RPMI8226 (cell line): ENCODE data around the gene AUTS2.

ENCODE experiments used
- DNase-seq: peaks from one replicate; pipeline ENCODE4 v3.0.0-alpha.2; 2015

AUTS2 gene

DNA sequence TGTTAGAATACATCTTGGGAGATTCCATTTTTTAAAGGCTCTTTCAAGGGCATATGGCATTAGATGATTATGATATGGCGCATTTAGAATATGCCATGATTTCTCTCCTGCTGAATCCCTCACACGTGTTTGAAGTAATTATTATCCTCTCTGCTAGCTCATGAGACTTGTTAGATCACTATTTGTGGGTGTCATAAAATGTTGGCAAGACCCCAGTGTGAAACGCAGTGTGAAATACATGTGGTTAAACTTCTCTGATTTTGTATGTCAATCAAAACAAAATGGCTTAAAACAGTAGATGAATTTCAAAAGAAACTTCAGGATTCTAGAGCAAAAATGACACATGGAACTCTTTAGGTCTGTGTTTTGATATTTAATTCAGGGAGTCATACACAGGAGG lies 560.8 kb downstream of the AUTS2 start:
- no peak for DNase-seq

DNA sequence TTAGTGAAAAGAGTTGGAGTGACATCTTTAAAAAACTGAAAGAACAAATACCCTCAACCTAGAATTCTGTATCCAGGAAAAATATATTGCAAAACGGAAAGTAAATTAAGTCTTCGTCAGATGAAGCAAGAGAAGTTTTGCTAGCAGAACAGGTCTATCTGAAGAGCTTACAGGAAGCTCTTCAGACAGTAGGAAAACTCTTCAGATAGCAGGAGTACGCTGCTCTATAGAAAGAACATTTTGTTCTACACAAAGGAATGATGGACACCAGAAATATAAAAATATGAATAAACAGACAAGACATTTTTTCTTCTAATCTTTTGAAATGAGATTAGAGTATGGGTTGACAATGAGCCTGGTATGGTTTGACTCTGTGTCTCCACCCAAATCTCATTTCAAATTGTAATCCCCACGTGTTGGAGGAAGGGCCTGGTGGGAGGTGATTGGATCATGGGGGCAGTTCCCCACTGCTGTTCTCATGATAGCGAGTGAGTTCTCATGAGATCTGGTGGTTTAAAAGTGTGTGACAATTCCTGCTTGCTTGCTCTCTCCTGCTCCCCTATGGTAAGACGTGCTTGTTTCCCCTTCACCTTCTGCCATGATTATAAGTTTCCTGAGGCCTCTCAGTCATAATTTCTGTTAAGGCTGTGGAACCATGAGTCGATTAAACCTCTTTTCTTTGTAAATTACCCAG lies 567.3 kb downstream of the AUTS2 start:
- DNase-seq: no peak

DNA sequence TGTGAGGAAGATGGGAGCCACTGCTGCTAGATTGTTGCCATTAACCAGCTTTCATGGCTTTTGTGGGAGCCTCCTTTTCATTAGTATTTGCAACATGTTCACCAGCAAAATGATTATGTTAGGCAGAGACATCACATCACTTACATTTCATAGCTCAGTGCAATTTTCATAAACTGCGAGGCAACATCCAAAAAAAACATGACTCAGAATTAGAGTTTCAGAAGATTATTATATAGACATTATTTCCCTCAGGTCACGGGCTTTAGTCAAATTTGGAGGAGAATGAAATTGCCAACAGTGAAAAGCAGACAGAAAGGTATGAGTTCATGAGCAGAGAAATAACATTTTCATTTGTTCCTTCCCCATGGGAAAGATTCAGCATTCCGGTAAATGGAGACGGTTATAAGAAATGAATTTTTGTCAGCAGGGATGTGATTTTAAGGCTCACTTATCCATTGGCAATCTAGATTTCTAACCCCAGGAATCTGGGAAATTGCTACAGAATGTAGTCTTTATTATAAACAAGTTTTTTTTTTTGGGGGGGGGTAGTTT lies 573.2 kb downstream of the AUTS2 start:
- DNase-seq: no peak

DNA sequence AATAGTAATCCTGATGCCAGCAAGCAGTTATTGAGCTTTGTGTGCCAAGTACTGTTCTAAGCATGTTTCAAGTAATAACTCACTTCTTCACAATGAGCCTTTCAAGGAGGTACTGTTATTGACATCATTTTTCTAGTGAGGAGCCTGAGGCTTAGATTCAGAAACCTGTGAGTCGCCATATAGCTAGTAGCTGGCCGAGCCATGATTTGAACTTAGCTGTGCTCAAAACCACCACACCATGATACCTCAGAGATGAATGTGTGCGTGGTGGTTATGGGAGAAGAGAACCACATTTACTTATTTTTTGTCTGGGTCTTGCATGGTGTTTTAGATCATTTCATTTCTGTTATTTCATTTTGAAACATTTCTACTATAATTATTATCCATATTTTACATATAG lies 578.9 kb downstream of the AUTS2 start:
- no peak for DNase-seq

DNA sequence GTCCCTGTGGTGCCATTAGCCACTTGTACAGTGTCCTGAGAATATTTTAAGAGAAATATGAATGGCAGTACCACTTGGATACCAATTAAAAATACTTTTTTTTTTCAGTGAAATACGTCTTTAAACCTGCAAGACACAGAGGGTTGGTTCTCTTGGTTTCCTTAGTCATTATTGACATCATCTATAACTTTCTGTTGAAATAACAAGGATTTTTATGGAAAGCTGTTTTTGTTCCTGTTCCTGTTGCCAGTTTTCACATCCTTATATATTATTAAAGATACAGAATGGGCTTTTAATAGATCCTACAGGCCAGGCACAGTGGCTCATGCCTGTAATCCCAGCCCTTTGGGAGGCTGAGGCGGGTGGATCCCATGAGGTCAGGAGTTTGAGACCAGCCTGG lies 579.9 kb downstream of the AUTS2 start:
- DNase-seq: no peak

DNA sequence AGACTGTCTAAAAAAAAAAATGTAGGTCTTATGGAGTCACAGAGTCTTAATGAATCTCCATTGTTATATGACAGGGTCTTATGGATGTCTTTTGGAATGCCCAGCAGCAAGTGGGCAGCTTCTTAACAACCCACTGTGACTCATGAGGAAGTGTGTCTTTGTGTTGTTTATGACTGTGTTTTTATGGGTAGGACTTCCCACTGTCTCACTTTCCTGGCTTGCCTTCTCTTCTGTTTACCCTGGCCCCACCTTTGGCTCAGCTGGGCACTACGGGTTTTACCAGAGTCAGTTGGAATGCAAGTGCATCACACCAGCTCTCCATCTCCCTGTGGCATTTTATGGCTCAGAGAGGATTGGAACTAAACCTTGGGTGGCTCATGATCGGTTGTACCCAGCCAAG lies 580.5 kb downstream of the AUTS2 start:
- no peak for DNase-seq

DNA sequence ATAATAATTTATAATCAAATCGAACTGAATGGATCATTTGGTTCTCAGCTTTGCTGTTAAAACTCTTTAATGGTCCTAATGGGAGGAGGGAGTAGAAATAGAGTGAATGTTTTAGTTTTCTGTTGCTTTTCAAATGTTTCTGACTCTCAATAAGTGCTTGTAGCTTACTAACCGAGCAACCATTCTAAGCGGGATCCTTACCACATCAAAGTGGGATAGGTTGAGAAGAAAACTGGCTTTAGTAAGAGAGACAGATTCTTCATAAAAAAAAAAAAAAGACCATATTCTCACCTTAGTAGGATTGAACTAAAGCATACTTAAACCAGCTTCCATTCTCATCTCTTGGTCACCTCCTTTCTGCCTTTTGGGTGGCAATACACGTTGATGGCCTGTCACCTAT lies 584.2 kb downstream of the AUTS2 start:
- no peak for DNase-seq

DNA sequence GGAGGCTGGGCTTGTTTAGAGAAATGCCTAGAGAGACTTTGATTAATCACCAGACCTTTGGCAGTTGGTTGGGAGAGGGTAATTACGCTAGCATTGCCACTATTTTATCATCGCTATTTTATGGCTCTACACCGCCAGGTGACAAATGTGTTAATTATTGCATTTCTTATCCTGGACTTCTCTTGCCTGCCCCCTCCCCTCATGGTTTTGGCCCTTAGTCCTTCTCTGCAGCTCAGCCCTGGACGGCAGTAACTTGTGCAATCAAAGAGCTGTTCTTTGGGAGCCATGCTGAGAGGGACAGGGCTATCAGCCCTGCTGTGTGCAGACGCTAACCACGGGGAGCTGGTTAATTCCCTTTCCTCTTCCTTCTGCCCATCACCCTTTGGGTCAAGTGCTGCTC lies 585.0 kb downstream of the AUTS2 start:
- DNase-seq: no peak

DNA sequence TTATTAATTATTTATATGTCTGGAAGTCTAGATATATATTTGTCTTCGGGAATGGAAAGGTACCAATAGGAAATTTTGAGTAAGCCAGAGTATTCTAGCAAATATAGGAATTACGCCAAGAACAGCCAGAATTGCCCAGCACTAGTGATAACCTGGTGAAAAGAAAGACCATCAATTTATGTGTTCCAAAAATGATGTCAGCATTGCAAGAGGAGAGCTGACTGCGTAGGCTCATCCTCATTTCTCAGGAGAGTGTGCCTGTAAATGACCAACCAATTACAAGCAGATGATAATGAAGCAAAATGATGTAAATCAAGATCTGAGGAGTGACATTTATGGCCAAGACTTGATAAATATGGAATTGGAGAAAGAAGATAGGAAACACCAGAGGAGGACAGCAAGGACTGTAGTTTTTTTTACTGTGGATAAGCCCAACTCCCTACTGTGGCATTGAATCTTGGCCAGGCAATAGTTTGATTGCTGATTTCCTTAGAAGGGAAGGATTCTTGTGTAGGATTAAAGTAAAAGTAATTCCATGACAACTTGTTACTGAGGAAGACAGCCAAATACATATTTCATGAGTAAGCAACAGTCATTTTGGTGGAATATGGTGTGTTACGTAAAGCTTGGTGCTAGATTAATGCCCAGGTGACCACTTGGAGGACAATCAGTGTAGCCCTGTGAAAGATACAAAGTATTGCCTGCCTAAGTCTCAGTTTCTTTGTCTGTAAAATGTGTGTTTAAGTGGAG lies 590.8 kb downstream of the AUTS2 start:
- no peak for DNase-seq

DNA sequence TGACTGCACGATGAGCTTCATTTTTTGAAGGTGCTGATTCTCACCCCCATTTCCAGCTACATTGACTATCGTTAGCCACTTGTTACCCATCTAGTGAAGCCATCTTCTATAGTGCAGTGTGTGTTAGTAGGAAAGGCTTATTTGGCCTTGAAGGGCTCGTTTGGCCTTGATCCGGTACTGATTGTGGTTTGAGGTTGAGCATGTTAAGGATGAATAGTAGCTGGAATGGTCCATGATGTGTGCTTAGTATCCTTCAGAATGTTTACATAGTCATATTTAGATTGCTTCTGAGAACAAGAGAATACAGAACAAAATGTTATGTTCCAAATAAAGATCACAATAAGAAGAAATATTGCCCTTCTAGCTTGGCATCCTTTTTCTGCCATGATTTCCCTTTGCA lies 591.5 kb downstream of the AUTS2 start:
- no peak for DNase-seq

DNA sequence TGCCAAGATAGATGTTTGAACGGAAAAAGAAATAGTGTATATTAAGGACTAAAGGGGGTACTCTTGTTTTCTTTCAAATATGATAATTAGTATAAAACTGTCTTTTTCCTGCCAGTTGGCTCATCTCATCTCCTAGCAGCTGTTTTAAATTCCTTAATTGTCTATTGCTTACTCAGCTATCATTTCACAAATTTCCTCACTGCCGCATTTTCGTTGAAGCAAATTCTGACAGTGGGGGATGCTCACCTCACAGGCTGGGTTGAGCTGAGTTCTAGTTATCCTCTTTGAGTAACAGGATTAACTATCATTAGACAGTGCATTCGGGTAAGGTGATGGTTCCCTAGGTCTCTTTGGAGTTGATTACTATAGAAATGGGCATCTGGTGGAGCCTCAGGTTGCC lies 592.0 kb downstream of the AUTS2 start:
- DNase-seq: no peak

DNA sequence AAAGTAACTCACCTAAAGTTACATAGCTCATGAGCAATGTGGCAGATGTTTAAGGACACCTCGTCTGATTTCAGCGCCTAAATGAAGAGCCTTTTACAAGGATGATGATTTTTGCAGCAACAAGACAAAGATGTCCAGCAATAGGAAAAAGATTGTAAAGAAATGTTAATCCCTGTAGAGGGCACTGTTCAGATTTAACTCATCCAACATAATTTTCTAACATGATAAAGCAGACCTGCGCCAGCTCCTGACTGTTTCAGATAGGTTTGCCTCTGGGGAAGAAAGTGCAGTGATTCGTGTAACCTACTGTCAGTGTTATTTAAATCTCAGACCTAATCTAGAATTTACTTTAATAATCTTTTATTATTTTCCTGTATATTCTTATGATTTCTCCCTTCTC lies 595.2 kb downstream of the AUTS2 start:
- no peak for DNase-seq

DNA sequence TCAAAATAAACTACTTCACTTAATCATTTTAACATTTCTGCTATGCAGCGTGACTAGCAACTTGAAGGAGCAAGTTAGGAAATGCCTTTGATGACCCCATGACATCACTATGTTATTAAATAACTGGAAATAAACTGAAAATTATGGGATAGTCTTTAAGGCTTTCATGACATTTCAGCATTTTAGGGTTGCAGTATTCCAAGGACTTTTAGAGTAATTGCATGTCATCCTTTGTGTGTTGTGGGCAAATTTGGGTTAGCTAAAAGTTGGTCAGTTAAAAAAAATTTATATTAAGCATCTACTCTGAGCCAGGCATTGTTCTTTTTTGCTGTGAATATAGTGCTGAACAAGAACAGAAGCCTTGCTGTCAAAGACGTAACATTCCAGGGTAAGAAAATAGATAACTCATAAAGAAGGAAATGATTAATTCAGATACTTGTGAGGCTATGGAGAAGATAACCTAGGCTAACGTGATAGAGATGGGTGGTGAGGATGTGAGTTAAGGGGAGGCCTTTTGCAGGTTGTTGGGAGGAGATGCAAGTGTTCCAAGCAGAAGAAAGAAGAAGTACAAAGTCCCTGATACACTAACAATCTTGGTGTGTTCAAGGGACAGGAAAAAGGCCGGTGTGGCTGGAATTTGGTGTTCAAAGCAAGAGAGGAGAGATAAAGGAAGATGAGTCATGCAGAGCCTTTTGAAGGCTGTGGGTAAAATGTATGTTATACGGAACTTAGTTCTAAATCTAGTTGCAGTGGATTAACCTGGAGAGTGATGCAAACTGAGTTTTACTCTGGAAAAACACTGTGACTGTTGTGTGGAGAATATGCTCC lies 610.2 kb downstream of the AUTS2 start:
- no peak for DNase-seq

DNA sequence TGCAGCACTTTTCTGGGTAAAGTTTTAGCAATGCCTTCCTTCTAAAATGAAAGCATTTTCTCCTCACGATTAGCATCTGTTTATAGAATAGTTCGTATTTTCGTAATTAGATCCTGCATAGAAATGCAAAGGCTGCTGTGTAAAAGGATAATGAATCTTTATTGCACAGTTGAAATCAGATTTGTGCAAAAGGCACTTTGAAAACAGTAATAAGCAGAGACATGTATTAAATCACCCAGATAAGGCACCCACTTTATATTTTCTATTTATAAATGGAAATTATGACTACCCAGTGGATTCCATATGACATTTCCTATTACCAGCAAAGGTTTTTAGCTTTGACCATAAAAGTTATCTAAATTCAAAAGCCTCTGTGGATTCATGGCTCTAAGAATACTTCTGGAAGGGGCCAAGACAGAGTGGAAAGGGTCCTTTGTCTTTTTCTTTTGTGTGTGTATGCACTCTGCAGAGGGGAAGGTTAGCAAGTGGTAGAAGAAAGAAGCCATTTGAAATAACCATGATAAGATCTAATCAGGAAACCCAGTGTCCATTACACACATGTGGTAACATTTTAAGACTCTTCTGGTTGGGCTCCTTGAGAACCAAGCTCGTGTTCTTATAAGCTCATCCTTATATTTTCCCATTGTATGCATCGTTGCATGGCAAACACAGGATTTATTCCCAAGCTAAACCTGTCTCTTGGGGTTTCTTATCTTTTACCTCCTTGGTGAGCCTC lies 612.1 kb downstream of the AUTS2 start:
- DNase-seq: peak; percentile 35

DNA sequence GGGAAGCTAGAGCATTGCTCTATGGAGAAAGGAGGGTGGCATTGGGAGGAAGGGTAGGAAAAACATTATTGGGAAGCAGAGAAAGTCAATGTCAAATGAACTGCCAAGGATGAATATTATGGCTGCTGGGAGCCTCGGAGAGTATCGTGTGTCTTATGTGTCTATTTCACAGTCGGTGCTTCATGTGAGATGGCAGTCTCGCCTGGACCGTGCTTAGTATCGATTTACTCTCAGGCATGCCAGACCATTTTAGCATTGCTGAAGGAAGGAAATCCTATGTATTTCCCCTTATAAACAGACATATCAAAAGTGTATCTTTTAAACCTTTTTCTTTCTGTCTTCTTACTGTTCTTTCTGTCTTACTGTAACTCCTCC lies 612.6 kb downstream of the AUTS2 start:
- no peak for DNase-seq

DNA sequence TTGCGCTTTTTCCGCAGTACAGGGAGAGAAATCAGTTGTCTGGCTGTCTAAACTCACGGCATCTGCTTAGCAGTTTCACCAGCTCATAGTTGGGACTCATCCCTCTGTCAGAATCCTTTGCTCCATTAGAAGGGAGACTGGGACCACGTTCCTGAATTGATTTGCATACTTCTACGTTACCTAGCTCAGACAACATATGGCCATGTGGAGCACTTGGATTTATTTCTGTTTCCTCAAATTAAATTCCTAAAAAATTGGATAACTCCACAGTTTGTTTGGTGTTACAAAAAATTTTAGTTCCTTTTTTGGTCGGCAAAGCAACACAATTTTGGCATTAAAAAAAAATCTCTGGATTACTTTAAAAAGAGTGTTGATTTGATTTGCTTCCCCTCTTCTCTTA lies 614.0 kb downstream of the AUTS2 start:
- no peak for DNase-seq

DNA sequence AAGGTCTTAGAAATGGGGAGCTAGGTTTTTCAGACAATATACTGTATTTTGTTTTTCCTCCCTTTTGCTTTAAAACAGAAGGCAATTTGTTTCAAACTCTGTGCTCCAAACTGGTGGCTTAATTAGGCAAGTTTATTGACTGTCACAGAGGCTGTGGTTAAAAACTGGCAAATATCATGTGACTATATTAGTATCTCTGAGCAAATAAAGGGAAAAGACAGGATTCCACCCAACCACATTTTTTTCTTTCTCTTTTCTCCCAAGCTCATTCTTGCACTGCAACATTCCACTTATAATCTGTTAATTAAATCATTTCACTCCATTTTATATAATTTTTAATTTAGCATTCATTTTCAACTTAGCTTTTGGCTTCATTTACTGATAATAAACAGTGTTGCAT lies 615.8 kb downstream of the AUTS2 start:
- DNase-seq: no peak

DNA sequence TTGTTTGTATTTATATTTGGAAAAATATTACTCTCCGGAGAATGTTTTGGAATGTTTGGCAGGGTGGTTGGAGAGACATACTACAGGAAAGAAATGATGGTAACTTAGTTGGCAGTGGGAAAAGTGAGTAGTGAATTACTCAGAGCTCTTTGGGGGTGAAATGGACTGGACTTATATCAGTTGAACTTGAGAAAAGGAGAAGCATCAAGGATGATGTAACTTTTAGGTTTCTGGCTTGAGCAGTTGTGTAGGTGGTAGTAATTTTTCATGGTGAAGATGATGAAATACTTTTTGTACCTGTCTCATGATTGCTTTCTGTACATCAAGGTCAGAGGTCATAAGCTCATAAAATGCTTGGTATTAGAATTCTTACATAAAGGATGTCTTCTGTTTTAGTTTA lies 617.2 kb downstream of the AUTS2 start:
- DNase-seq: no peak

DNA sequence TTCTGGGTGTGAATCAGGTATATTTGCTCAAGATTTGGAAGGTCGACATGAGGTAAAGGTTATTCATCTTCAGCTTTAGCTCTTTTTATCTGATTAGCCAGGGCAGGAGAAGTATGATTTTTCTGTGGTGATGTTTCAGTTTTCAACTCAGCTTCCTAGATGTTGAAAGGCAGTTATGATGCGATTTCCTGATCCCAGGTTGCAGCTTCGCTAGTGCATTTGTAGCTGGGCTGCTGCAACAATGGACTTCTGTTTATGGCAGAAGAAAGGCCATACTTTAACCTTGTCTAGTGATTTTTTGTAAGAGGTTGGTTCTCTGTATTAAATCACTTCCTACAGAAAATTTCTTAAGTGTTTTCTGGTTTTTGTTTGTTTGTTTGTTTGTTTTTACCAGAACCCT lies 619.3 kb downstream of the AUTS2 start:
- no peak for DNase-seq

DNA sequence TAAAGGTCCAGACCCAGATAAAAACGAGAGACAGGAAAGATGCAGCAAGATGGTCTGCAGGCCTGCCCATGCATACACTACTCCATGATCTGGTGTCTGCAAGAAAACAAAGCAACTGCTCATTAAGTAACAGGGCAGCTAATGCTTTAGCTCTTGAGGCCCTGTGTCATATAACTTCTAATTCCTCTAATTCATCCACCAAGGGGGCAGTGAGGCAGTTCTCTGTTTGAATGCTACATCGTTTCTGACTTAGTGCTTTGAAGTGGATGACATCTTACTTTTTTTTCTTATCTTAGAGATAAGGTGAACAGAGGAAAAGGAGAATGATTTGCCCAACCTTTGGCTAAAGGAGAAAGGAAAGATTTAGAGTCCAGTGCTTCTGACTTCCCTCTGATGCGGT lies 619.7 kb downstream of the AUTS2 start:
- no peak for DNase-seq

DNA sequence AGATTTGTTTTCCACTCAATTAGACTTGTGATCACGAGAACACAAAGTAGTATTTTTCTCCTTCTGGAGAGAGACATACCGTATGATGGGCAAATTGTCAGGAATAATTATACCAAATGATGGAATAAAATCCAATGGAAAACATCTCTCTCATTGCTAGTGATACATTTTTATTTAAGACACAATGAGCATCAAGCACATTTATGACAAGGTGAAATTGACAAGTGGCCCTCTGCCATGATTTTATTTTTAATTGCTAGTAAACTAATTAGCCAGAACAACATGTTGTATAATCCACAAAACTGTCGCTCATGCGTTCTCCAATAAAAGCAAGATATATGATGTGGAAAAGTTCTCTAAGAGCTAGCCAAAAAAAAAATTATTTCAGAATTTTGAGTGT lies 620.8 kb downstream of the AUTS2 start:
- DNase-seq: no peak

DNA sequence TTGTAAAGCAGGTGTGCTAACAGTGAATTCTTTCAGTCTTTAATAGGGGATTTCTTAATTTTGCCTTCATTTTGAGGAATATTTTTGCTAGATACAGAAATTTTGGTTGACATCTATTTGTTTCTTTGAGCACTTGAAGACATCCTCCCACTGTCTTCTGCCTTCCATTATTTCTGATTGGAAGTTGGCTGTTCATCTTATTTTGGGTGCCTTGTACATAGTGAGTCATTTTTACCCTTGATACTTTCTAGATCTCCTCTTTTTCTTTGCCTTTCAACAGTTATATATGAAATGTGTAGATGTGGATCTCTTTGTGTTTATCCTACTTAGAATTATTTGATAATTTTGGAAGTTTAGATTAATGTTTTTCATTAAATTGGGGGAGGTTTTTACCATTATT lies 631.0 kb downstream of the AUTS2 start:
- no peak for DNase-seq

DNA sequence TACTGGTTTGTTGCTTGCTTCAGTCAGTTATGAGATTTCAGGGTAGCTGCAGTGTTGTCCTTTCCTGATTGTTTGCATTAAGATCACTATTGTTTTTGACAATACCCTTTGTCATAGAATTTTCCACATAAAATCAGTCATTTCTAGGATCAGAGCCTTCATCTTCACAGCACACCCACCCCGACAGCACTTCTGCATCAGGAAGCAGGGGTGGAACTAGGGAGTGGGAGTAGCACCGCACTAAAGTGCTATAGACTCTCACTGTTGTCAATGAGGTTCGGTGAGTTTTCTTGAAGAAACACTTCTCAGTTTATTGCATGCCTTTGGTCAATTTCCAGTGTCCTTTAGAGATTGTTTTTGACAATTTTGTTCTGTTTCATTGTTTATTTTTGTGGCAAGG lies 632.5 kb downstream of the AUTS2 start:
- no peak for DNase-seq
